GM12878 (cell line): ENCODE results near the gene FKBP4. TPM values are rescaled to one million over a fixed set of nuclear protein-coding genes. Genes with fewer than 3 reads are reported as not detected.

Experiments
- ATAC-seq: fragments of 200-7000 bp; cut with Tn5 transposase; 3 replicates; pipeline ENCODE4 v1.9.1; 2020; ENCODE audit warnings: mild to moderate bottlenecking, moderate library complexity
- BruUV-seq: library from RNA; stranded (reverse); fragments of 400-500 nt; replicated peaks from 2 replicates; lab custom pipeline; 2021; lab: Mats Ljungman, UMichigan
- CTCF ChIA-PET: fragments of 300-600 bp; sonication (Branson Sonifier 250); formaldehyde crosslinking; extraction: SDS; loops from one replicate; lab custom pipeline; 2021; ENCODE audit warnings: inconsistent platforms; lab: Yijun Ruan, JAX
- POLR2A ChIA-PET: fragments of 350-600 bp; formaldehyde crosslinking; extraction: SDS; loops from one replicate; lab custom pipeline; 2021; ENCODE audit warnings: inconsistent platforms; lab: Charles Lee
- RAD21 ChIA-PET: fragments of 300-600 bp; sonication (Branson Sonifier 250); formaldehyde crosslinking; loops from one replicate; lab custom pipeline; 2023; ENCODE audit warnings: antibody characterized with exemption; ENCODE audit not compliant: unreplicated experiment; lab: Charles Lee
- SMC1A ChIA-PET: fragments of 300-600 bp; sonication (Branson Sonifier 250); formaldehyde crosslinking; loops from one replicate; lab custom pipeline; 2023; ENCODE audit not compliant: unreplicated experiment, uncharacterized antibody; lab: Charles Lee
- DNase-seq: peaks from one replicate; pipeline ENCODE4 v3.0.0-alpha.2; 2011; ENCODE audit warnings: low read depth, low spot score
- FAIRE-seq: peaks from 3 replicates; lab custom pipeline; 2011; peaks lifted over from hg19 to GRCh38; lab: Jason Lieb, UNC
- H2AFZ ChIP-seq: 2 replicates; pipeline ENCODE4 v1.6.0; 2011; ENCODE audit warnings: low read depth, low read length, control low read depth; ENCODE audit not compliant: control insufficient read depth
- H3K27ac ChIP-seq: 2 replicates; pipeline ENCODE4 v1.5.1; 2011; ENCODE audit warnings: control low read depth; ENCODE audit not compliant: control insufficient read depth, insufficient read depth
- H3K27me3 ChIP-seq, 2 experiments: replicated peaks in 1 of 2; 2 replicates each; pipeline versions ENCODE4 v1.6.0 to v1.6.1; 2011; ENCODE audit warnings: low read length in 1 of 2; ENCODE audit not compliant: control insufficient read depth in 2 of 2, insufficient read depth in 2 of 2
- H3K36me3 ChIP-seq, 2 experiments: 2 replicates each; pipeline ENCODE4 v1.5.1; 2011; ENCODE audit warnings: low read length in 1 of 2; ENCODE audit not compliant: control insufficient read depth in 2 of 2, insufficient read depth in 2 of 2
- H3K4me1 ChIP-seq: 2 replicates; pipeline ENCODE4 v1.6.1; 2011; ENCODE audit warnings: mild to moderate bottlenecking, low read length, moderate library complexity, mixed read lengths; ENCODE audit not compliant: control insufficient read depth, insufficient read depth
- H3K4me2 ChIP-seq: 2 replicates; pipeline ENCODE4 v1.6.0; 2011; ENCODE audit warnings: control low read depth; ENCODE audit not compliant: control insufficient read depth, insufficient read depth
- H3K4me3 ChIP-seq: fragments of 200-600 bp; sonication (generic); 2 replicates; pipeline ENCODE4 v1.5.1; 2016
- H3K79me2 ChIP-seq: 2 replicates; pipeline ENCODE4 v1.6.0; 2011; ENCODE audit warnings: low read length; ENCODE audit not compliant: control insufficient read depth, insufficient read depth
- H3K9ac ChIP-seq: 2 replicates; pipeline ENCODE4 v1.8.0; 2011; ENCODE audit warnings: low read length, control low read depth, mixed read lengths; ENCODE audit not compliant: control insufficient read depth, insufficient read depth
- H3K9me3 ChIP-seq: replicated peaks from 3 replicates; pipeline ENCODE4 v1.5.1; 2011; ENCODE audit warnings: mild to moderate bottlenecking, low read length; ENCODE audit not compliant: control insufficient read depth, insufficient read depth
- H4K20me1 ChIP-seq: 2 replicates; pipeline ENCODE4 v1.6.0; 2011; ENCODE audit not compliant: control insufficient read depth, insufficient read depth
- ATF7 ChIP-seq: fragments of 450-650 bp; IDR thresholded peaks from 2 replicates; pipeline ENCODE4 v1.6.1; 2016; ENCODE audit warnings: low read depth, mild to moderate bottlenecking
- BHLHE40 ChIP-seq, 2 experiments: fragments of 450-650 bp in 1 of 2; IDR thresholded peaks; 2 replicates each; pipeline ENCODE4 v1.6.1; 2011 to 2017; ENCODE audit warnings: low read depth in 2 of 2, borderline replicate concordance in 1 of 2, improper control_type of control experiment in 1 of 2, low read length in 1 of 2, mild to moderate bottlenecking in 1 of 2
- HCFC1 ChIP-seq: fragments of 150-350 bp; IDR thresholded peaks from 2 replicates; pipeline ENCODE4 v1.6.1; 2014; ENCODE audit warnings: low read length
- HSF1 ChIP-seq: fragments of 150-350 bp; IDR thresholded peaks from 2 replicates; pipeline ENCODE4 v1.6.1; 2014; ENCODE audit warnings: mild to moderate bottlenecking, low read depth, low read length
- PAX8 ChIP-seq: fragments of 450-650 bp; IDR thresholded peaks from 2 replicates; pipeline ENCODE4 v1.6.1; 2017; ENCODE audit warnings: mild to moderate bottlenecking, moderate library complexity
- POLR2AphosphoS5 ChIP-seq: IDR thresholded peaks from 2 replicates; pipeline ENCODE4 v1.6.1; 2011; ENCODE audit warnings: mild to moderate bottlenecking, low read length, inconsistent platforms
- RB1 ChIP-seq: fragments of 450-650 bp; formaldehyde crosslinking; IDR thresholded peaks from 2 replicates; pipeline ENCODE4 v1.6.1; 2017; ENCODE audit warnings: mild to moderate bottlenecking, borderline replicate concordance
- RBBP5 ChIP-seq: fragments of 200-600 bp; sonication (generic); conservative IDR thresholded peaks from 2 replicates; pipeline ENCODE4 v1.6.1; 2016
- RUNX3 ChIP-seq: IDR thresholded peaks from 2 replicates; pipeline ENCODE4 v1.6.1; 2012; ENCODE audit warnings: low read length, inconsistent platforms
- SIX5 ChIP-seq: IDR thresholded peaks from 2 replicates; pipeline ENCODE4 v1.6.1; 2011; ENCODE audit warnings: mild to moderate bottlenecking, low read depth, low read length, moderate library complexity; ENCODE audit not compliant: severe bottlenecking
- SMAD1 ChIP-seq: fragments of 450-650 bp; IDR thresholded peaks from 2 replicates; pipeline ENCODE4 v1.6.1; 2018; ENCODE audit warnings: mild to moderate bottlenecking, low read depth; ENCODE audit not compliant: partially characterized antibody
- SMAD5 ChIP-seq: IDR thresholded peaks from 2 replicates; pipeline ENCODE4 v1.6.1; 2016; ENCODE audit warnings: antibody characterized with exemption, low read depth
- SUPT20H ChIP-seq: IDR thresholded peaks from 2 replicates; pipeline ENCODE4 v1.6.1; 2011; ENCODE audit warnings: low read depth, mild to moderate bottlenecking, low read length, moderate library complexity, borderline replicate concordance; ENCODE audit not compliant: control insufficient read depth
- YBX1 ChIP-seq: fragments of 450-650 bp; IDR thresholded peaks from 2 replicates; pipeline ENCODE4 v1.6.1; 2016; ENCODE audit warnings: antibody characterized with exemption
- ZBED1 ChIP-seq: IDR thresholded peaks from 2 replicates; pipeline ENCODE4 v1.6.1; 2016; ENCODE audit warnings: borderline replicate concordance
- ZNF24 ChIP-seq: fragments of 450-650 bp; IDR thresholded peaks from 2 replicates; pipeline ENCODE4 v1.6.1; 2017; ENCODE audit warnings: antibody characterized with exemption, mild to moderate bottlenecking
- ZNF384 ChIP-seq: IDR thresholded peaks from 2 replicates; pipeline ENCODE4 v1.6.1; 2012; ENCODE audit warnings: low read depth, mild to moderate bottlenecking, low read length, improper control_type of control experiment, borderline replicate concordance
- ZZZ3 ChIP-seq: IDR thresholded peaks from 2 replicates; pipeline ENCODE4 v1.6.1; 2011; ENCODE audit warnings: low read depth; ENCODE audit not compliant: control insufficient read depth, insufficient read length
- WGBS: methylation state at CpG from one replicate; pipeline ENCODE4 v1.1.6; 2016; ENCODE audit warnings: low lambda C conversion rate; ENCODE audit not compliant: insufficient replicate concordance, insufficient coverage; ENCODE audit errors: missing lambda C conversion rate; 5-methylcytosine and 5-hydroxymethylcytosine counted together
- in situ Hi-C: fragments of 300-500 bp; cut with MboI; formaldehyde crosslinking; loops from 9 replicates; pipeline ENCODE4 v1.14.3; 2018; ENCODE audit warnings: mixed read lengths
- intact Hi-C: fragments of 100-400 bp; cut with micrococcal nuclease; formaldehyde crosslinking; loops from one replicate; pipeline ENCODE4 v1.14.2; 2022; ENCODE audit not compliant: unreplicated experiment
- polyA plus RNA-seq, 11 experiments: library from polyadenylated mRNA; depleted of rRNA in 4 of 11; unstranded in 6 of 11; stranded (reverse) in 5 of 11; fragments of >200 nt; fragmentation: Nextera tagmentation in 4 of 11; fragmentation: Illumina TruSeq in 1 of 11; extraction: Ambion mirVana in 4 of 11; extraction: Trizol in 1 of 11; gene quantifications; 1 replicate in 1 of 11; 2 replicates in 10 of 11; pipeline versions ENCODE4 v1.2.1 to v1.2.3, GENCODE V29; 2011 to 2016; ENCODE audit warnings: inconsistent platforms in 2 of 11, missing spikeins in 2 of 11, low read depth in 1 of 11
- total RNA-seq, 4 experiments: library from RNA; depleted of rRNA in 3 of 4; stranded (reverse); fragments of >200 nt in 3 of 4; fragmentation: Illumina TruSeq in 1 of 4; extraction: Trizol in 1 of 4; gene quantifications; 2 replicates each; pipeline versions ENCODE4 v1.2.1 to v1.2.3, GENCODE V29; 2013 to 2021
- TF ChIP-seq, protein P1 (sequence below): IDR thresholded peaks from 2 replicates; pipeline ENCODE4 v1.6.1; 2011; ENCODE audit warnings: low read depth, low read length, improper control_type of control experiment, borderline replicate concordance
- TF ChIP-seq, protein P2 (sequence below): IDR thresholded peaks from 2 replicates; pipeline ENCODE4 v1.6.1; 2011; ENCODE audit warnings: low read depth, mild to moderate bottlenecking, low read length, moderate library complexity, borderline replicate concordance; ENCODE audit errors: extremely low read depth

The FKBP4 gene
- total and polyA plus RNA-seq, 10 of the 15 experiments (the other 5 are each of a cell fraction or from before 2014, with no cell fraction given) = 8.9 to 90.0 (median 45.4) TPM

DNA sequence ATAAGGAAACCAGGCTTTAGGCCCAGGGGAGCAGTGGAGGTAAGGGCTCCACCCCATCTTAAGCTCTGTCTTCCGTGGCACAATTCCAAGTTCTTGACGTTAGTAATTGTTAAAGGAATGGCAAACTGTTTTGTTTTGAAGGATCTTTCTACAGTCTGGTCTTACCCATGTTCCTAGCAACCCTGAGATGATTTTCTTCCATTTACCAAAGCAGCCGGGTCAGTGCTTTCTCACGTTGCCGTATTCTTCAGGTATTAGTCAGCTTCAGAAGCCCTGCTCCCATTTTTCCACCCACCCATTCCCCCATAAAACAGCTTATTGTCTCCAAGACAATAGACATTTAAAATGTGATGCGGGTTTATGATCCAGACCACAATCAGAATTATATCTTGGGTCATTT lies 29.8 kb downstream of the FKBP4 start:
- no peaks in the 10 kb centered on the region for H3K4me1 ChIP-seq
- TF ChIP-seq ZNF384 (no peak), ZBED1 (no peak), ZNF24 (no peak), SIX5 (no peak), HCFC1 (no peak), ZZZ3 (no peak), RUNX3 (no peak), YBX1 (no peak), POLR2AphosphoS5 (no peak), HSF1 (no peak), RBBP5 (no peak), PAX8 (no peak), SUPT20H (no peak), RB1 (no peak), ATF7 (no peak), BHLHE40 (IDR thresholded peaks at IDR 0.05; ENCODE audit: borderline replicate concordance in 1 of 2, low read depth in 2 of 2, low read length in 1 of 2) (no peak), SMAD1 (no peak), SMAD5 (no peak)
- TF ChIP-seq, protein P1, sequence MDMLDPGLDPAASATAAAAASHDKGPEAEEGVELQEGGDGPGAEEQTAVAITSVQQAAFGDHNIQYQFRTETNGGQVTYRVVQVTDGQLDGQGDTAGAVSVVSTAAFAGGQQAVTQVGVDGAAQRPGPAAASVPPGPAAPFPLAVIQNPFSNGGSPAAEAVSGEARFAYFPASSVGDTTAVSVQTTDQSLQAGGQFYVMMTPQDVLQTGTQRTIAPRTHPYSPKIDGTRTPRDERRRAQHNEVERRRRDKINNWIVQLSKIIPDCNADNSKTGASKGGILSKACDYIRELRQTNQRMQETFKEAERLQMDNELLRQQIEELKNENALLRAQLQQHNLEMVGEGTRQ = no peak
- TF ChIP-seq, protein P2, sequence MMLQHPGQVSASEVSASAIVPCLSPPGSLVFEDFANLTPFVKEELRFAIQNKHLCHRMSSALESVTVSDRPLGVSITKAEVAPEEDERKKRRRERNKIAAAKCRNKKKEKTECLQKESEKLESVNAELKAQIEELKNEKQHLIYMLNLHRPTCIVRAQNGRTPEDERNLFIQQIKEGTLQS = no peak
- in situ Hi-C loops = no loop called here
- no peak for ATAC-seq
- H3K4me3 ChIP-seq = no peak overlapping the region
- SMC1A ChIA-PET = no interaction called here
- no peak overlapping the region for H3K4me2 ChIP-seq
- POLR2A ChIA-PET = no interaction called here
- H3K36me3 ChIP-seq = peaks cover 3 to 18% of the 10 kb centered on the region in 2 experiments
- RAD21 ChIA-PET = no interaction called here
- intact Hi-C loops = no loop called here
- no peaks in the 10 kb centered on the region for H3K79me2 ChIP-seq
- no peak for FAIRE-seq
- BruUV-seq = no TSS peak
- H2AFZ ChIP-seq = no peak overlapping the region
- H3K27me3 ChIP-seq = no peaks in the 10 kb centered on the region
- CTCF ChIA-PET = no interaction called here
- 97% methylated on average over 6 of the region's 6 CpGs for WGBS
- H3K9ac ChIP-seq = no peak overlapping the region
- no peak for DNase-seq
- no peaks in the 10 kb centered on the region for H3K9me3 ChIP-seq
- H3K27ac ChIP-seq = no peak overlapping the region
- H4K20me1 ChIP-seq = no peaks in the 10 kb centered on the region; the same call in 1 of the 2 replicates
